Fibroblast of skin of right biceps (primary cell): ENCODE measurements around the gene IFT88.

Experiments
- DNase-seq: peaks from one replicate; pipeline ENCODE4 v3.0.0-alpha.2; 2013

The IFT88 gene

GRCh38 chr13:20566898-20567874 lies at the start of gene IFT88:
TSS of gene IFT88 (plus strand) at chr13:20567157. CDS start at chr13:20574386, 7,229 bp downstream.
- DNase-seq, result peak; percentile 91

- no peak for DNase-seq
Observed at GRCh38 chr13:20518660-20519100, 48.3 kb upstream of the IFT88 start.

GRCh38 chr13:20519875-20520274 lies 47.1 kb upstream of the IFT88 start:
- peak; percentile 2 for DNase-seq

- no peak for DNase-seq
Observed at GRCh38 chr13:20521364-20522115, 45.4 kb upstream of the IFT88 start.

GRCh38 chr13:20525144-20525600 lies 41.8 kb upstream of the IFT88 start:
- DNase-seq, result peak; percentile 2

- DNase-seq, result peak; percentile 75
Observed at GRCh38 chr13:20525601-20526544, 41.1 kb upstream of the IFT88 start, which contains the start of gene CRYL1. TSS of gene CRYL1 (minus strand) at chr13:20525857. CDS start at chr13:20525794, 63 bp downstream.

GRCh38 chr13:20526664-20527063 lies 40.3 kb upstream of the IFT88 start:
- peak; percentile 21 for DNase-seq

- DNase-seq, result no peak
Observed at GRCh38 chr13:20528452-20528851, 38.5 kb upstream of the IFT88 start.

GRCh38 chr13:20534038-20534608 lies 32.8 kb upstream of the IFT88 start:
- no peak for DNase-seq

GRCh38 chr13:20536992-20537391 lies 30.0 kb upstream of the IFT88 start:
- no peak for DNase-seq

- DNase-seq, result no peak
Observed at GRCh38 chr13:20544201-20544923, 22.6 kb upstream of the IFT88 start.

GRCh38 chr13:20546556-20546955 lies 20.4 kb upstream of the IFT88 start:
- no peak for DNase-seq

GRCh38 chr13:20547479-20547908 lies 19.5 kb upstream of the IFT88 start:
- no peak for DNase-seq

GRCh38 chr13:20550799-20551198 lies 16.2 kb upstream of the IFT88 start:
- DNase-seq, result peak; percentile 18

GRCh38 chr13:20553311-20553710 lies 13.6 kb upstream of the IFT88 start:
- DNase-seq, result no peak

- no peak for DNase-seq
Observed at GRCh38 chr13:20558982-20559381, 8.0 kb upstream of the IFT88 start.

GRCh38 chr13:20559659-20560356 lies 7.1 kb upstream of the IFT88 start:
- no peak for DNase-seq

- DNase-seq, result no peak
Observed at GRCh38 chr13:20561741-20562140, 5.2 kb upstream of the IFT88 start.

- DNase-seq, result no peak
Observed at GRCh38 chr13:20565115-20565736, 1.7 kb upstream of the IFT88 start.

GRCh38 chr13:20566468-20566897 lies 474 bp upstream of the IFT88 start:
- peak; percentile 84 for DNase-seq
